A549 (cell line): Measurements from ENCODE around the gene TM7SF2. TPM values are rescaled to one million over a fixed set of nuclear protein-coding genes. Genes with fewer than 3 reads are reported as not detected.

ENCODE experiments used
- ATAC-seq, 2 experiments: fragments of 200-7000 bp in 1 of 2; fragments of >200 bp in 1 of 2; cut with Nextera tagmentation in 1 of 2; cut with Tn5 transposase in 1 of 2; 3 replicates each; pipeline versions ENCODE4 v1.8.0 to v1.9.1; 2018 to 2020; ENCODE audit warnings: mild to moderate bottlenecking in 1 of 2, moderate library complexity in 1 of 2
- CTCF ChIA-PET: fragments of 300-600 bp; sonication (Branson Sonifier 250); formaldehyde crosslinking; extraction: SDS; loops from one replicate; lab custom pipeline; 2021; ENCODE audit warnings: antibody characterized with exemption, inconsistent platforms; lab: Yijun Ruan, JAX
- POLR2A ChIA-PET: fragments of 350-600 bp; formaldehyde crosslinking; extraction: SDS; loops from one replicate; lab custom pipeline; 2021; ENCODE audit warnings: antibody characterized with exemption, inconsistent platforms; lab: Yijun Ruan, JAX
- DNase-seq, 2 experiments: peaks; one replicate each; pipeline versions ENCODE4 v3.0.0 to v3.0.0-alpha.2; 2011 to 2016; ENCODE audit warnings: low read depth in 1 of 2, low spot score in 1 of 2
- FAIRE-seq: peaks from 2 replicates; lab custom pipeline; 2011; peaks lifted over from hg19 to GRCh38; lab: Jason Lieb, UNC
- H3K27ac ChIP-seq, 2 experiments: fragments of >200 bp; sonication (Bioruptor Twin); formaldehyde crosslinking; 3 replicates each; pipeline ENCODE4 v1.5.1; 2016 to 2017
- H3K4me1 ChIP-seq: fragments of >200 bp; sonication (Bioruptor Twin); formaldehyde crosslinking; 3 replicates; pipeline ENCODE4 v1.6.1; 2016
- H3K4me2 ChIP-seq: fragments of >200 bp; sonication (Bioruptor Twin); formaldehyde crosslinking; 3 replicates; pipeline ENCODE4 v1.6.1; 2016
- H3K4me3 ChIP-seq: fragments of >200 bp; sonication (Bioruptor Twin); formaldehyde crosslinking; 3 replicates; pipeline ENCODE4 v1.5.1; 2016
- H3K9me3 ChIP-seq: fragments of >200 bp; sonication (Bioruptor Twin); formaldehyde crosslinking; 3 replicates; pipeline ENCODE4 v1.6.1; 2016
- CBX8 ChIP-seq: fragments of 200-600 bp; sonication (generic); IDR thresholded peaks from 2 replicates; pipeline ENCODE4 v1.6.1; 2016
- CEBPB ChIP-seq, 2 experiments: fragments of >200 bp in 1 of 2; sonication (Bioruptor Twin) in 1 of 2; formaldehyde crosslinking in 1 of 2; IDR thresholded peaks; 2 replicates each; pipeline ENCODE4 v1.6.1; 2012 to 2016
- CHD2 ChIP-seq: fragments of 150-350 bp; IDR thresholded peaks from 2 replicates; pipeline ENCODE4 v1.6.1; 2014; ENCODE audit warnings: low read length; ENCODE audit not compliant: partially characterized antibody
- CHD4 ChIP-seq: fragments of 200-600 bp; sonication (generic); IDR thresholded peaks from 2 replicates; pipeline ENCODE4 v1.6.1; 2016; ENCODE audit warnings: antibody characterized with exemption, mild to moderate bottlenecking, borderline replicate concordance
- EHMT2 ChIP-seq: fragments of 200-600 bp; sonication (generic); IDR thresholded peaks from 2 replicates; pipeline ENCODE4 v1.6.1; 2016; ENCODE audit warnings: antibody characterized with exemption, low read depth, mild to moderate bottlenecking, moderate library complexity
- EP300 ChIP-seq, 2 experiments: fragments of >200 bp; sonication (Bioruptor Twin); formaldehyde crosslinking; IDR thresholded peaks; 2 replicates in 1 of 2; 3 replicates in 1 of 2; pipeline ENCODE4 v1.6.1; 2016 to 2017
- HEYL ChIP-seq: fragments of 250-450 bp; sonication (Bioruptor Pico); IDR thresholded peaks from 2 replicates; pipeline ENCODE4 v1.8.0; 2021; ENCODE audit warnings: mild to moderate bottlenecking, moderate library complexity
- HOXB5 ChIP-seq: fragments of 250-450 bp; sonication (Bioruptor Pico); IDR thresholded peaks from 2 replicates; pipeline ENCODE4 v1.5.0; 2020; ENCODE audit warnings: mild to moderate bottlenecking, moderate library complexity
- JUNB ChIP-seq: fragments of >200 bp; sonication (Bioruptor Twin); formaldehyde crosslinking; IDR thresholded peaks from 2 replicates; pipeline ENCODE4 v1.6.1; 2016
- NFE2L2 ChIP-seq: fragments of 150-350 bp; conservative IDR thresholded peaks from 2 replicates; pipeline ENCODE4 v1.6.1; 2014; ENCODE audit warnings: low read length
- NPAS2 ChIP-seq: fragments of 250-450 bp; sonication (Bioruptor Pico); IDR thresholded peaks from 2 replicates; pipeline ENCODE4 v1.8.0; 2022; ENCODE audit warnings: mild to moderate bottlenecking, moderate library complexity, borderline replicate concordance
- RAD21 ChIP-seq, 2 experiments: fragments of >200 bp in 1 of 2; sonication (Bioruptor Twin) in 1 of 2; formaldehyde crosslinking in 1 of 2; IDR thresholded peaks in 1 of 2; conservative IDR thresholded peaks in 1 of 2; 2 replicates in 1 of 2; 3 replicates in 1 of 2; pipeline ENCODE4 v1.6.1; 2012 to 2018; ENCODE audit warnings: inconsistent platforms in 1 of 2
- RFX5 ChIP-seq: fragments of 450-650 bp; IDR thresholded peaks from 2 replicates; pipeline ENCODE4 v1.7.1; 2014; ENCODE audit warnings: antibody characterized with exemption, mild to moderate bottlenecking, moderate library complexity
- SREBF2 ChIP-seq: fragments of 450-650 bp; IDR thresholded peaks from 2 replicates; pipeline ENCODE4 v1.6.1; 2014; ENCODE audit warnings: mild to moderate bottlenecking, moderate library complexity
- TP53 ChIP-seq: fragments of 250-450 bp; sonication (Bioruptor Pico); IDR thresholded peaks from 2 replicates; pipeline ENCODE4 v1.5.0; 2021; ENCODE audit warnings: mild to moderate bottlenecking, moderate library complexity
- ZNF302 ChIP-seq: fragments of 250-450 bp; sonication (Bioruptor Pico); IDR thresholded peaks from 2 replicates; pipeline ENCODE4 v1.9.0; 2021; ENCODE audit warnings: inconsistent platforms, mild to moderate bottlenecking, moderate library complexity
- ZSCAN20 ChIP-seq: fragments of 250-450 bp; sonication (Bioruptor Pico); IDR thresholded peaks from 2 replicates; pipeline ENCODE4 v1.8.0; 2022; ENCODE audit warnings: mild to moderate bottlenecking, moderate library complexity
- WGBS: methylation state at CpG from one replicate; pipeline ENCODE4 v1.1.6; 2017; ENCODE audit errors: missing lambda C conversion rate; 5-methylcytosine and 5-hydroxymethylcytosine counted together
- polyA plus RNA-seq, 4 experiments: library from polyadenylated mRNA; depleted of rRNA in 3 of 4; stranded (reverse); fragments of >200 nt; fragmentation: RNase III in 1 of 4; extraction: RNeasy Plus Mini Kit Qiagen cat#74134 plus additional on column Dnase treatment in 1 of 4; gene quantifications; 2 replicates in 3 of 4; 3 replicates in 1 of 4; pipeline ENCODE4 v1.2.3, GENCODE V29; 2011 to 2017
- TF ChIP-seq, protein P1 (sequence below): fragments of 450-650 bp; IDR thresholded peaks from 2 replicates; pipeline ENCODE4 v1.6.1; 2014; ENCODE audit warnings: antibody characterized with exemption
- TF ChIP-seq, protein P2 (sequence below): fragments of 250-450 bp; sonication (Bioruptor Pico); IDR thresholded peaks from 2 replicates; pipeline ENCODE4 v1.5.0; 2021; ENCODE audit warnings: mild to moderate bottlenecking, moderate library complexity, borderline replicate concordance
- TF ChIP-seq, protein P3 (sequence below): IDR thresholded peaks from 2 replicates; pipeline ENCODE4 v1.6.1; 2012; ENCODE audit warnings: low read depth, borderline replicate concordance

TM7SF2 gene
- polyA plus RNA-seq, 2 of the 4 experiments (the other 2 are of a cell fraction): 8.2 TPM

GRCh38 chr11:65067446-65067845, 44.2 kb upstream of the TM7SF2 start:
- FAIRE-seq: no peak
- CTCF ChIA-PET: interaction anchor here (1.0 to 1.6 kb wide), 2 partner anchors 9 to 220 kb away, joined by 3 read pairs; no protein-coding TSS in a partner anchor
- 77% methylated on average over 9 of the region's 10 CpGs for WGBS

GRCh38 chr11:65069217-65069616, 42.5 kb upstream of the TM7SF2 start:
- TF ChIP-seq, protein P1, sequence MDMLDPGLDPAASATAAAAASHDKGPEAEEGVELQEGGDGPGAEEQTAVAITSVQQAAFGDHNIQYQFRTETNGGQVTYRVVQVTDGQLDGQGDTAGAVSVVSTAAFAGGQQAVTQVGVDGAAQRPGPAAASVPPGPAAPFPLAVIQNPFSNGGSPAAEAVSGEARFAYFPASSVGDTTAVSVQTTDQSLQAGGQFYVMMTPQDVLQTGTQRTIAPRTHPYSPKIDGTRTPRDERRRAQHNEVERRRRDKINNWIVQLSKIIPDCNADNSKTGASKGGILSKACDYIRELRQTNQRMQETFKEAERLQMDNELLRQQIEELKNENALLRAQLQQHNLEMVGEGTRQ: no peak
- no peak for TF ChIP-seq CEBPB (IDR thresholded peaks at IDR 0.05)
- no peak for TF ChIP-seq ZSCAN20 (CRISPR knock-in tag)
- TF ChIP-seq, protein P2, sequence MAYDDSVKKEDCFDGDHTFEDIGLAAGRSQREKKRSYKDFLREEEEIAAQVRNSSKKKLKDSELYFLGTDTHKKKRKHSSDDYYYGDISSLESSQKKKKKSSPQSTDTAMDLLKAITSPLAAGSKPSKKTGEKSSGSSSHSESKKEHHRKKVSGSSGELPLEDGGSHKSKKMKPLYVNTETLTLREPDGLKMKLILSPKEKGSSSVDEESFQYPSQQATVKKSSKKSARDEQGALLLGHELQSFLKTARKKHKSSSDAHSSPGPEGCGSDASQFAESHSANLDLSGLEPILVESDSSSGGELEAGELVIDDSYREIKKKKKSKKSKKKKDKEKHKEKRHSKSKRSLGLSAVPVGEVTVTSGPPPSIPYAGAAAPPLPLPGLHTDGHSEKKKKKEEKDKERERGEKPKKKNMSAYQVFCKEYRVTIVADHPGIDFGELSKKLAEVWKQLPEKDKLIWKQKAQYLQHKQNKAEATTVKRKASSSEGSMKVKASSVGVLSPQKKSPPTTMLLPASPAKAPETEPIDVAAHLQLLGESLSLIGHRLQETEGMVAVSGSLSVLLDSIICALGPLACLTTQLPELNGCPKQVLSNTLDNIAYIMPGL: no peak
- TF ChIP-seq JUNB: no peak
- TF ChIP-seq ZNF302 (CRISPR knock-in tag): no peak
- TF ChIP-seq RAD21 (conservative IDR thresholded peaks at IDR 0.05 in 1 of 2, IDR thresholded peaks at IDR 0.05 in 1 of 2): no peak
- TF ChIP-seq NFE2L2: no peak
- TF ChIP-seq CHD4: no peak
- TF ChIP-seq SREBF2: no peak
- ATAC-seq (no peak), DNase-seq (no peak), FAIRE-seq (no peak)
- H3K27ac ChIP-seq: no peak overlapping the region
- no peaks in the 10 kb centered on the region for H3K9me3 ChIP-seq
- H3K4me1 ChIP-seq: no peaks in the 10 kb centered on the region
- ChIA-PET POLR2A (interaction anchor here (0.6 kb wide), 1 partner anchor 28 kb away, joined by 3 read pairs; the partner anchor contains the start of gene SAC3D1), CTCF (interaction anchor here (0.5 to 1.2 kb wide), 6 partner anchors 9 to 130 kb away, joined by 3 to 6 read pairs (median 4); partner anchors contain the start of genes ARL2 and SNX15)
- 40% methylated on average over 9 of the region's 9 CpGs for WGBS
- no peak overlapping the region for H3K4me2 ChIP-seq
- no peak overlapping the region for H3K4me3 ChIP-seq

More at GRCh38 chr11:65067446-65067845, 44.2 kb upstream of the TM7SF2 start:
- H3K4me3 ChIP-seq: no peak overlapping the region
- no peaks in the 10 kb centered on the region for H3K9me3 ChIP-seq
- no peak overlapping the region for H3K4me2 ChIP-seq
- DNase-seq: no peak
- no peak for ATAC-seq
- no peaks in the 10 kb centered on the region for H3K4me1 ChIP-seq
- no peak for TF ChIP-seq CHD2
- no peak for TF ChIP-seq EP300 (IDR thresholded peaks at IDR 0.05)
- no peak for TF ChIP-seq CBX8
- TF ChIP-seq EHMT2: no peak
- POLR2A ChIA-PET: no interaction called here
- H3K27ac ChIP-seq: no peak overlapping the region

GRCh38 chr11:65071907-65072630, 39.6 kb upstream of the TM7SF2 start:
- H3K9me3 ChIP-seq: no peaks in the 10 kb centered on the region
- H3K27ac ChIP-seq: no peak overlapping the region
- H3K4me3 ChIP-seq: no peak overlapping the region
- ChIA-PET CTCF (interaction anchor here (0.7 to 2.2 kb wide), 7 partner anchors 8 to 731 kb away, joined by 3 to 6 read pairs (median 4); partner anchors contain the start of genes ARL2, NAALADL1 and ZNHIT2), POLR2A (interaction anchor here (0.5 kb wide), 1 partner anchor 51 kb away, joined by 3 read pairs; no protein-coding TSS in a partner anchor)
- ATAC-seq (peak; percentile 18 to 27; a peak in 5 of 6 replicates), FAIRE-seq (no peak), DNase-seq (no peak)
- no peak overlapping the region for H3K4me2 ChIP-seq
- no peaks in the 10 kb centered on the region for H3K4me1 ChIP-seq
- WGBS: 77% methylated on average over 4 of the region's 4 CpGs
- TF ChIP-seq RFX5 (no peak), NPAS2 (CRISPR knock-in tag) (no peak), HEYL (CRISPR knock-in tag) (no peak), TP53 (no peak), HOXB5 (CRISPR knock-in tag) (no peak), CHD4 (no peak), EHMT2 (no peak)
- TF ChIP-seq, protein P3, sequence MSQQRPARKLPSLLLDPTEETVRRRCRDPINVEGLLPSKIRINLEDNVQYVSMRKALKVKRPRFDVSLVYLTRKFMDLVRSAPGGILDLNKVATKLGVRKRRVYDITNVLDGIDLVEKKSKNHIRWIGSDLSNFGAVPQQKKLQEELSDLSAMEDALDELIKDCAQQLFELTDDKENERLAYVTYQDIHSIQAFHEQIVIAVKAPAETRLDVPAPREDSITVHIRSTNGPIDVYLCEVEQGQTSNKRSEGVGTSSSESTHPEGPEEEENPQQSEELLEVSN: no peak
- TF ChIP-seq, all 56 proteins: peak for 0
